SK-N-SH (cell line): Measurements from ENCODE around the gene MEX3D. TPM values are rescaled to one million over a fixed set of nuclear protein-coding genes. Genes with fewer than 3 reads are reported as not detected.

ENCODE experiments used
- CTCF ChIA-PET: fragments of 300-600, 350-600 bp; formaldehyde crosslinking; extraction: SDS; loops from one replicate; lab custom pipeline; 2021; lab: Yijun Ruan, JAX
- POLR2A ChIA-PET: fragments of 350-600 bp; sonication (Branson Sonifier 250); formaldehyde crosslinking; extraction: SDS; loops from one replicate; lab custom pipeline; 2020; ENCODE audit warnings: antibody characterized with exemption, inconsistent platforms; lab: Yijun Ruan, JAX
- DNase-seq: peaks from one replicate; pipeline ENCODE4 v3.0.0; 2012
- H2AFZ ChIP-seq: fragments of 200-600 bp; sonication (generic); 2 replicates; pipeline ENCODE4 v1.8.1; 2016; ENCODE audit warnings: antibody characterized with exemption, mild to moderate bottlenecking, low read depth
- H3F3A ChIP-seq: fragments of 200-600 bp; sonication (generic); replicated peaks from 2 replicates; pipeline ENCODE3; 2016; ENCODE audit warnings: antibody characterized with exemption, mild to moderate bottlenecking; ENCODE audit not compliant: insufficient read depth
- H3K27ac ChIP-seq, 2 experiments: fragments of 200-500 bp in 1 of 2; fragments of 200-600 bp in 1 of 2; sonication (Bioruptor generic) in 1 of 2; sonication (generic), shearing (Covaris generic) in 1 of 2; 2 replicates each; pipeline versions ENCODE4 v1.5.1 to v1.6.1; 2014 to 2016; ENCODE audit warnings: low read depth in 2 of 2, inconsistent platforms in 1 of 2, low read length in 1 of 2, mild to moderate bottlenecking in 1 of 2, mixed read lengths in 1 of 2
- H3K27me3 ChIP-seq: fragments of 200-600 bp; sonication (generic), shearing (Covaris generic); 2 replicates; pipeline ENCODE4 v1.6.1; 2016; ENCODE audit warnings: mixed run types; ENCODE audit not compliant: insufficient read depth
- H3K36me3 ChIP-seq, 2 experiments: fragments of 200-500 bp in 1 of 2; fragments of 200-600 bp in 1 of 2; sonication (Bioruptor generic) in 1 of 2; sonication (generic) in 1 of 2; replicated peaks in 1 of 2; 2 replicates each; pipeline versions ENCODE3 to v1.5.1; 2014 to 2016; ENCODE audit warnings: low read length in 1 of 2, mild to moderate bottlenecking in 1 of 2; ENCODE audit not compliant: insufficient read depth in 2 of 2, control insufficient read depth in 1 of 2
- H3K4me1 ChIP-seq, 2 experiments: fragments of 200-500 bp in 1 of 2; fragments of 200-600 bp in 1 of 2; sonication (Bioruptor generic) in 1 of 2; sonication (generic), shearing (Covaris generic) in 1 of 2; 2 replicates each; pipeline versions ENCODE4 v1.5.1 to v1.6.1; 2014 to 2016; ENCODE audit warnings: low read depth in 1 of 2, low read length in 1 of 2, mixed run types in 1 of 2; ENCODE audit not compliant: insufficient read depth in 2 of 2, control insufficient read depth in 1 of 2
- H3K4me2 ChIP-seq: fragments of 200-600 bp; sonication (generic), shearing (Covaris generic); 2 replicates; pipeline ENCODE4 v1.6.1; 2017; ENCODE audit warnings: mixed run types
- H3K4me3 ChIP-seq, 2 experiments: fragments of 200-500 bp in 1 of 2; fragments of 200-600 bp in 1 of 2; sonication (Bioruptor generic) in 1 of 2; sonication (generic), shearing (Covaris generic) in 1 of 2; 2 replicates each; pipeline versions ENCODE4 v1.5.1 to v1.8.1; 2014 to 2016; ENCODE audit warnings: low read depth in 2 of 2, inconsistent platforms in 1 of 2, low read length in 1 of 2, mild to moderate bottlenecking in 1 of 2, mixed read lengths in 1 of 2, moderate library complexity in 1 of 2
- H3K79me2 ChIP-seq: fragments of 200-600 bp; sonication (generic); 2 replicates; pipeline ENCODE4 v1.8.1; 2017; ENCODE audit warnings: mild to moderate bottlenecking; ENCODE audit not compliant: insufficient read depth
- H3K9ac ChIP-seq: fragments of 200-600 bp; sonication (generic); 2 replicates; pipeline ENCODE4 v1.6.1; 2017; ENCODE audit warnings: mixed run types
- H3K9me2 ChIP-seq: fragments of 200-600 bp; sonication (generic); 2 replicates; pipeline ENCODE4 v1.6.1; 2017; ENCODE audit warnings: mixed run types
- H3K9me3 ChIP-seq: fragments of 200-600 bp; sonication (generic); 2 replicates; pipeline ENCODE4 v1.6.1; 2017; ENCODE audit warnings: mixed run types, mild to moderate bottlenecking, moderate library complexity
- H4K20me1 ChIP-seq: fragments of 200-600 bp; sonication (generic); 2 replicates; pipeline ENCODE4 v1.6.1; 2017; ENCODE audit warnings: mild to moderate bottlenecking, mixed run types; ENCODE audit not compliant: insufficient read depth
- CHD2 ChIP-seq: fragments of 150-350 bp; IDR thresholded peaks from 2 replicates; pipeline ENCODE4 v1.6.1; 2018; ENCODE audit warnings: low read length; ENCODE audit not compliant: partially characterized antibody
- EP300 ChIP-seq, 2 experiments: IDR thresholded peaks; 2 replicates each; pipeline versions ENCODE4 v1.4.0 to v1.6.1; 2012; ENCODE audit warnings: borderline replicate concordance in 1 of 2, low read depth in 1 of 2, low read length in 1 of 2
- FOSL2 ChIP-seq: IDR thresholded peaks from 2 replicates; pipeline ENCODE4 v1.4.0; 2012; ENCODE audit warnings: low read depth, mild to moderate bottlenecking, moderate library complexity, borderline replicate concordance
- FOXJ3 ChIP-seq: sonication (generic); formaldehyde crosslinking; IDR thresholded peaks from 2 replicates; pipeline ENCODE4 v1.5.1; 2020; ENCODE audit warnings: mild to moderate bottlenecking, missing genetic modification reagents
- JUND ChIP-seq: IDR thresholded peaks from 2 replicates; pipeline ENCODE4 v1.4.0; 2012
- MXI1 ChIP-seq: IDR thresholded peaks from 2 replicates; pipeline ENCODE4 v1.6.1; 2012; ENCODE audit warnings: mild to moderate bottlenecking, low read depth, low read length, improper control_type of control experiment
- NRF1 ChIP-seq: IDR thresholded peaks from 2 replicates; pipeline ENCODE4 v1.6.1; 2012; ENCODE audit warnings: low read depth, mild to moderate bottlenecking, low read length
- RAD21 ChIP-seq: IDR thresholded peaks from 2 replicates; pipeline ENCODE4 v1.6.1; 2012; ENCODE audit warnings: mild to moderate bottlenecking, low read length
- RCOR1 ChIP-seq: fragments of 150-350 bp; IDR thresholded peaks from 2 replicates; pipeline ENCODE4 v1.6.1; 2017; ENCODE audit warnings: antibody characterized with exemption, low read length
- RFX5 ChIP-seq: IDR thresholded peaks from 2 replicates; pipeline ENCODE4 v1.6.1; 2012; ENCODE audit warnings: mild to moderate bottlenecking, improper control_type of control experiment, low read length
- RXRA ChIP-seq: IDR thresholded peaks from 2 replicates; pipeline ENCODE4 v1.4.0; 2012; ENCODE audit warnings: low read depth, mild to moderate bottlenecking, borderline replicate concordance
- SIN3A ChIP-seq: IDR thresholded peaks from 2 replicates; pipeline ENCODE4 v1.6.1; 2012; ENCODE audit warnings: low read depth, mild to moderate bottlenecking, low read length, moderate library complexity, borderline replicate concordance
- SMC3 ChIP-seq: IDR thresholded peaks from 2 replicates; pipeline ENCODE4 v1.6.1; 2012; ENCODE audit warnings: low read depth, low read length, improper control_type of control experiment
- TCF12 ChIP-seq: IDR thresholded peaks from 2 replicates; pipeline ENCODE4 v1.4.0; 2012
- TEAD4 ChIP-seq: IDR thresholded peaks from 2 replicates; pipeline ENCODE4 v1.4.0; 2012; ENCODE audit warnings: mild to moderate bottlenecking, borderline replicate concordance; ENCODE audit not compliant: insufficient read depth
- USF1 ChIP-seq: IDR thresholded peaks from 2 replicates; pipeline ENCODE4 v1.4.0; 2012; ENCODE audit warnings: low read depth, borderline replicate concordance
- ZBTB33 ChIP-seq: IDR thresholded peaks from 2 replicates; pipeline ENCODE4 v1.4.0; 2012; ENCODE audit warnings: low read depth, borderline replicate concordance
- WGBS: methylation state at CpG from one replicate; pipeline ENCODE4 v1.1.6; 2017; ENCODE audit warnings: low lambda C conversion rate; 5-methylcytosine and 5-hydroxymethylcytosine counted together
- polyA plus RNA-seq, 3 experiments: library from polyadenylated mRNA; depleted of rRNA; stranded (reverse); fragments of >200 nt; gene quantifications; 2 replicates each; pipeline ENCODE4 v1.2.3, GENCODE V29; 2012
- TF ChIP-seq, protein P1 (sequence below): fragments of 200-600 bp; sonication (generic); IDR thresholded peaks from 2 replicates; pipeline ENCODE4 v1.6.1; 2017; ENCODE audit warnings: antibody characterized with exemption, mild to moderate bottlenecking, moderate library complexity
- TF ChIP-seq, protein P2 (sequence below): fragments of 150-350 bp; IDR thresholded peaks from 2 replicates; pipeline ENCODE4 v1.6.1; 2016; ENCODE audit warnings: mild to moderate bottlenecking, low read depth, low read length

The MEX3D gene
- polyA plus RNA-seq, 1 of the 3 experiments (the other 2 are of a cell fraction), result 14.9 TPM

DNA sequence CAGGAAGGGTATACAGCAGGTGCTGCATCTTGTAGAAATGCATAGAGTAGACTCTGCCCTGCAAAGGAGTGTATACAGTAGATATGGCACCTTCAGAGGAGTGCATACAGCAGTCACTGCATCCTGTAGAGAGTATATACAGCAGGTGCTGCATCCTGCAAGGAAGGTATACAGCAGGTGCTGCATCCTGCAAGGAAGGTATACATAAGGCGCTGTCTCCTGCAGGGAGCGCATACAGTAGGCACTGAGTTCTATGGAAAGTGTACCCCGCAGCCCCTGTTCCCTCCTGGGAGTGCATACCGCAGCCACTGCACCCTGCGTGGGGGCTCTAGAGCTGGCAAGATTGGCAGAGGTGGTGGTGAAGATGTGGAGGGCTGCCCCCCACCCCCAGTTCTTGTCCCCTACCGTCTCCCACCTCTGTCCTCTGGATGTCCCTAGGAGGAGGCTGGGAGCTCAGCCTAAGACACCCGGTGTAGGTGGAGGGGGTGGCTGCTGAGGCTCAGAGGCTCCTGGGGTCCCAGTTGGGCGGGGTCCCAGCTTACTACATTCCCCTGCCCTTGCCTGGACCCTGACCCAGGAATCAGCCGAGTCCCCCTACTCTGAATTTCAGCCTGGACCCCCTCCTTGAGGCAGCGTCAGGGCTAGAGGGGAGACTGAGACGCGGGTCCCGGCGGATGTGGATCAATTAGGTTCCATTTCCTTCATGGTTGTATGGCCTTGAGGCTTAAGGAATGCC lies 53.0 kb downstream of the MEX3D start:
- Histone ChIP-seq H3F3A (peaks cover 12% of the 10 kb centered on the region), H3K4me3 (no peak overlapping the region), H3K9me3 (no peaks in the 10 kb centered on the region), H3K27me3 (no peaks in the 10 kb centered on the region), H3K9me2 (no peaks in the 10 kb centered on the region), H3K79me2 (no peaks in the 10 kb centered on the region), H3K27ac (no peak overlapping the region), H3K9ac (no peak overlapping the region), H3K36me3 (no peaks in the 10 kb centered on the region), H4K20me1 (no peaks in the 10 kb centered on the region), H3K4me2 (no peak overlapping the region), H3K4me1 (no peaks in the 10 kb centered on the region), H2AFZ (no peak overlapping the region)
- no peak for DNase-seq
- TF ChIP-seq FOXJ3 (CRISPR knock-in tag) (no peak), MXI1 (no peak), FOSL2 (no peak), TCF12 (no peak), EP300 (IDR thresholded peaks at IDR 0.05; ENCODE audit: borderline replicate concordance in 1 of 2, low read depth in 1 of 2, low read length in 1 of 2) (no peak), SIN3A (no peak), JUND (no peak)
- TF ChIP-seq, protein P1, sequence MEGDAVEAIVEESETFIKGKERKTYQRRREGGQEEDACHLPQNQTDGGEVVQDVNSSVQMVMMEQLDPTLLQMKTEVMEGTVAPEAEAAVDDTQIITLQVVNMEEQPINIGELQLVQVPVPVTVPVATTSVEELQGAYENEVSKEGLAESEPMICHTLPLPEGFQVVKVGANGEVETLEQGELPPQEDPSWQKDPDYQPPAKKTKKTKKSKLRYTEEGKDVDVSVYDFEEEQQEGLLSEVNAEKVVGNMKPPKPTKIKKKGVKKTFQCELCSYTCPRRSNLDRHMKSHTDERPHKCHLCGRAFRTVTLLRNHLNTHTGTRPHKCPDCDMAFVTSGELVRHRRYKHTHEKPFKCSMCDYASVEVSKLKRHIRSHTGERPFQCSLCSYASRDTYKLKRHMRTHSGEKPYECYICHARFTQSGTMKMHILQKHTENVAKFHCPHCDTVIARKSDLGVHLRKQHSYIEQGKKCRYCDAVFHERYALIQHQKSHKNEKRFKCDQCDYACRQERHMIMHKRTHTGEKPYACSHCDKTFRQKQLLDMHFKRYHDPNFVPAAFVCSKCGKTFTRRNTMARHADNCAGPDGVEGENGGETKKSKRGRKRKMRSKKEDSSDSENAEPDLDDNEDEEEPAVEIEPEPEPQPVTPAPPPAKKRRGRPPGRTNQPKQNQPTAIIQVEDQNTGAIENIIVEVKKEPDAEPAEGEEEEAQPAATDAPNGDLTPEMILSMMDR, result no peak
- TF ChIP-seq, protein P2, sequence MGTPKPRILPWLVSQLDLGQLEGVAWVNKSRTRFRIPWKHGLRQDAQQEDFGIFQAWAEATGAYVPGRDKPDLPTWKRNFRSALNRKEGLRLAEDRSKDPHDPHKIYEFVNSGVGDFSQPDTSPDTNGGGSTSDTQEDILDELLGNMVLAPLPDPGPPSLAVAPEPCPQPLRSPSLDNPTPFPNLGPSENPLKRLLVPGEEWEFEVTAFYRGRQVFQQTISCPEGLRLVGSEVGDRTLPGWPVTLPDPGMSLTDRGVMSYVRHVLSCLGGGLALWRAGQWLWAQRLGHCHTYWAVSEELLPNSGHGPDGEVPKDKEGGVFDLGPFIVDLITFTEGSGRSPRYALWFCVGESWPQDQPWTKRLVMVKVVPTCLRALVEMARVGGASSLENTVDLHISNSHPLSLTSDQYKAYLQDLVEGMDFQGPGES, result no peak
- WGBS, result 28% methylated on average over 4 of the region's 14 CpGs
- ChIA-PET CTCF (interaction anchor here (1.4 kb wide), 1 partner anchor 31 kb away, joined by 11 read pairs; no protein-coding TSS in a partner anchor), POLR2A (no interaction called here)

DNA sequence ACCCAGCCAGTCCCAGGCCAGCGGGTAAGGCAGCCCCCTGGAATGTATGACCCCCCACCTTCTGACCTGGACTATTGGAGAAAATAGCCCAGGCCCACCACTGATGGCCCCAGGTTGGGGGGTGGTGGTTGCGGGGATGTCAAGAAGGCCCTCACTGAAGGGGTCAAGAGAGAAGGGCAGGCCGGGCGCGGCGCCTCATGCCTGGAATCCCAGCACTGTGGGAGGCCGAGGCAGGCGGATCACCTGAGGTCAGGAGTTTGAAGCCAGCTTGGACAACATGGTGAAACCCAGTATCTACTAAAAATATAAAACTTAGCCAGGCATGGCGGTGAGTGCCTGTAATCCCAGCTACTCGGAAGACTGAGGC lies 53.8 kb downstream of the MEX3D start:
- no peaks in the 10 kb centered on the region for H3K27me3 ChIP-seq
- H3K4me3 ChIP-seq, result no peak overlapping the region
- no peaks in the 10 kb centered on the region for H3K9me2 ChIP-seq
- H3K36me3 ChIP-seq, result no peaks in the 10 kb centered on the region
- no peaks in the 10 kb centered on the region for H3K79me2 ChIP-seq
- H3K9ac ChIP-seq, result no peak overlapping the region
- peaks cover 12% of the 10 kb centered on the region for H3F3A ChIP-seq
- H4K20me1 ChIP-seq, result no peaks in the 10 kb centered on the region
- POLR2A ChIA-PET, result no interaction called here
- H3K4me1 ChIP-seq, result no peaks in the 10 kb centered on the region
- H3K9me3 ChIP-seq, result no peaks in the 10 kb centered on the region
- H3K27ac ChIP-seq, result no peak overlapping the region
- CTCF ChIA-PET, result interaction anchor here (1.1 to 1.4 kb wide), 2 partner anchors 32 to 158 kb away, joined by 3 to 11 read pairs; no protein-coding TSS in a partner anchor
- no peak overlapping the region for H3K4me2 ChIP-seq
- H2AFZ ChIP-seq, result no peak overlapping the region
- DNase-seq, result no peak
- 74% methylated on average over 10 of the region's 10 CpGs for WGBS
- TF ChIP-seq SMC3, result no peak
- no peak for TF ChIP-seq RXRA
- TF ChIP-seq MXI1, result no peak
- TF ChIP-seq EP300 (IDR thresholded peaks at IDR 0.05; ENCODE audit: borderline replicate concordance in 1 of 2, low read depth in 1 of 2, low read length in 1 of 2), result no peak
- no peak for TF ChIP-seq RCOR1
- TF ChIP-seq TEAD4, result no peak
- TF ChIP-seq RFX5, result no peak
- TF ChIP-seq ZBTB33, result no peak
- no peak for TF ChIP-seq RAD21
- no peak for TF ChIP-seq JUND
- TF ChIP-seq CHD2, result no peak
- TF ChIP-seq USF1, result no peak
- TF ChIP-seq, protein P1, result no peak
- TF ChIP-seq NRF1, result no peak
